Right lobe of liver (tissue), 4 donors: ENCODE measurements around the gene HFM1.

Source experiments
- POLR2A ChIP-seq: fragments of 450-650 bp; IDR thresholded peaks from one replicate; pipeline ENCODE4 v1.6.1; 2017; ENCODE audit warnings: antibody characterized with exemption, mild to moderate bottlenecking
- TF ChIP-seq, protein P1 (sequence below), 4 donors: fragments of 200-600 bp in 3 of 4; fragments of 450-650 bp in 1 of 4; IDR thresholded peaks; one replicate each; pipeline versions ENCODE4 v1.5.1 to v1.8.0; 2016 to 2022; ENCODE audit warnings: antibody characterized with exemption in 4 of 4, mild to moderate bottlenecking in 2 of 4
- donor health status: DM: no; HTN: no; CAD: no.
- donor health status: DM: no; HTN: no; CAD: no.
- donor health status: DM: no; HTN: yes; CAD: no.

DNA sequence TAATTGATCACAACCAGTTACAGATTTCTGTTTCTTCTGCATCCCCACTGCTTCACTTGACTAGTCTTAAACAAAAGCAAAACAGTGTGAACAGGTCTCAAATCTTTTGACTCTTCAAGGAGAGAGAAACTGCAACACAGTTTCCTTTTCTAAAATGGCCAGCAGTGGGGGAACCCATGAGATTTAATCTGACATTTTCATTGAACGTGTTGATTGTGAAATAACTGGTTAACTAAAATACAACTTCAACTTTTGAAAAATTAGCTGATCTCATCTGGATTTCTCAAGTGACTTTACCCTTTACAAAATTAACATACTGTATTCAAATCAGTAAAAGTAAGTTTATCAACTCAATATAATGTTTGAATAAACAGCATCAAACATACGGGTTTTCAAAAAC lies 143.0 kb downstream of the HFM1 start:
- TF ChIP-seq, protein P1, sequence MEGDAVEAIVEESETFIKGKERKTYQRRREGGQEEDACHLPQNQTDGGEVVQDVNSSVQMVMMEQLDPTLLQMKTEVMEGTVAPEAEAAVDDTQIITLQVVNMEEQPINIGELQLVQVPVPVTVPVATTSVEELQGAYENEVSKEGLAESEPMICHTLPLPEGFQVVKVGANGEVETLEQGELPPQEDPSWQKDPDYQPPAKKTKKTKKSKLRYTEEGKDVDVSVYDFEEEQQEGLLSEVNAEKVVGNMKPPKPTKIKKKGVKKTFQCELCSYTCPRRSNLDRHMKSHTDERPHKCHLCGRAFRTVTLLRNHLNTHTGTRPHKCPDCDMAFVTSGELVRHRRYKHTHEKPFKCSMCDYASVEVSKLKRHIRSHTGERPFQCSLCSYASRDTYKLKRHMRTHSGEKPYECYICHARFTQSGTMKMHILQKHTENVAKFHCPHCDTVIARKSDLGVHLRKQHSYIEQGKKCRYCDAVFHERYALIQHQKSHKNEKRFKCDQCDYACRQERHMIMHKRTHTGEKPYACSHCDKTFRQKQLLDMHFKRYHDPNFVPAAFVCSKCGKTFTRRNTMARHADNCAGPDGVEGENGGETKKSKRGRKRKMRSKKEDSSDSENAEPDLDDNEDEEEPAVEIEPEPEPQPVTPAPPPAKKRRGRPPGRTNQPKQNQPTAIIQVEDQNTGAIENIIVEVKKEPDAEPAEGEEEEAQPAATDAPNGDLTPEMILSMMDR (IDR thresholded peaks at IDR 0.05), result no peak
- TF ChIP-seq POLR2A, result no peak
